SKM-1 (cell line): ENCODE measurements around the gene FBXO41.

Source experiments
- DNase-seq: peaks from one replicate; lab custom pipeline; 2025; ENCODE audit not compliant: unreplicated experiment; lab: John Stamatoyannopoulos, UW

Gene FBXO41

DNA sequence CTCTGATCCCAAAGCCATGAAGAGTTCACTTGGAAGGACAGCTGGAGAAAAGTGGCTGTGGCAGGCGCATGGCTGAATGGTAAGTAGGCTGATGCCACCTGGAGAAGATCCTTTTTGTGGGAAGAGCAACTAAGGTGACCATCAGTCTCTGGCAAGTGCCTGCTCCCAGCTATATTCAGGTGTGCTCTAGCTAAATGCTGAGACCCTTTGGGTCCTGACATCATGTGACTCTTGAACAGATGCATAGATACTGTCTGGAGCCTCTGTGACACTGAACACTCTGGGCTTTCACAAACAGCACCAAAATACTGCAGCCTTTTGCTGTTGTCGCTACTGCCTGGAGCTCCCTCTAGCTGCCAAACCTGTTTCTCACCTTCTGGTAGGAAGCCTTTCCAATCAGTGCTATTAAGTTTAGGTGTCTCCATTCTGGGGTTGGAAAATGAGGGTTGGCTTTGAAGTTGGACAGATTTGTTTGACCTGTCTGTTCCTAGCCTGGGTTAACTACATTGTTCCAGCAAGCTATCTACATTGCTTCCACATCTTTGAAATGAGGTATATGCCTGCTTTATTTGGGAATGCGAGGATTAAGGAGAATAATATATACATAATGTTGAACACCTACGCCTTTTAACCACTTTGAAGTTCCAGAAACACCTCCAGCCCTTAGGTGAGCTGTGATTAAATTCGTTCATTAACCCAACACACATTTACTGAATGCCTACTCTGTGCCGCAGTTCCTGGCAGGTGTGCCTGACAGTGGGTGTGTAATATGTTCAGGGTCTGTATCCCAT lies 6.0 kb upstream of the FBXO41 start:
- peak; percentile 55 for DNase-seq

DNA sequence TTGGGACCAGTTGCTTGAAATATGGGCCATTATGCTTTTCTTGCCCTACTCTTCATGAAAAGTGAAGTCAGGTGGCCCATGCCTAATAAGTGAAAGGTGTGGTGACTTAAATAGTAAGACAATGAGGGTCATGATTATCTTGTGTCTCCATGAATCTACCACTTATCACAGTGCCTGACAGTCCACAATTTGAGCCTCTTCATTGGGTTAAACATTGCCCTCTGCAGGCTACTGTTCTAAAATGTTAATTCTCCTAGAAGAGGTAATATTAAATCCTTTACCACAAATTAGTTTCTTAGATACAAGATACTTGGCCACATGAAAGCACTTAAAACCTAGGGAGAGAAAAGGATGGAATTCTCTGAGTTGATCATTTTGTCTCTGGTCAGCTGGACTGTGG lies 5.0 kb upstream of the FBXO41 start:
- DNase-seq: no peak

DNA sequence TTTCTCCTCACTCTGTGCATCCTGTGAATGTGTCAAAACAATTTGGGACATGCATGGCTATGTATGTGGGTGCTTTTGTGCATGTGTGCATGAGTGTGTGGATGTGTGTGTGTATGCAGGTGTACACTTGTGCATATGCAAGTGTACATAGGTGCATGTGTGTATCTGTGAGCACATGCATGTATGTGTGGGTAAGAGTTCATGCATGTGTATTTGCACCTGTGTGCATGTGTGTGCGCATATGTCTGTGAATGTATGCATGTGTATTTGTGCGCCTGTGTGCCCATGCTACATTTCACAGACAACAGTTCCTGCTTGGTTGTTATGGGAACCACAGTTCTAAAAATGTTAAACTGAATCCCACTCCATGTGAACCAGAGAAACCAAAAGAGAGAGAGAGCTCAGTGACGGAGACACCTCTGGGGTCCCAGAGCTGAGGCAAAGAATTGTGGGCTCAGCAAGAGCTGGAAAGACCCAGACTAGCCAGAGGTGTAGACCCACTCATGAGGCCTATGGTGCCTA lies 1.9 kb upstream of the FBXO41 start:
- DNase-seq: no peak

DNA sequence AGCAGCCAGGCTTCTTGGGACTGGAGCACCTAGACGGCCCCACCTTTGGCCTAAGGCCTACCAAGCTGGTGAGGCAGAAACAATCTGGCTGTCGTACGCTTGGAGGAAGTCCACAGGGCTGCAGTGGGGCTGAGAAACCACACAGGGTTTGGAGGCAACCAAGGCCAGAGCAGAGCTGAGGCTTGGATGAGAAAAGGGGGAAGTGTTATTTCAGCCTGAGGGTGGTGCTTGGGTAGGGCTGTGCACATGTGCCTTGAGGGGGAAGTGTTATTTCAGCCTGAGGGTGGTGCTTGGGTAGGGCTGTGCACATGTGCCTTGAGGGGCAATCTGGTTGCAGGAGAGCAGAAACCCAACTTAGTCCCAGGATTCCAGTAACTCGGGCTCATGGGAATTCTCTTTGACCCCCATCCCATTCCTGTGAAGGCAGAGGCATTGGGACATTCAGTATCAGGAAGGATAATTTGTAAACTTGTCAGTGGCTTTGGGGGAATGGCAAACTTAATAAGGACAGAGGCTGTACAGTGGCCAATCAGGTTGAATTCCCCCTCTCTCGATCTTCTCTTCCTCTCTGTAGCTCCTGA lies 971 bp upstream of the FBXO41 start:
- DNase-seq: peak; percentile 86

DNA sequence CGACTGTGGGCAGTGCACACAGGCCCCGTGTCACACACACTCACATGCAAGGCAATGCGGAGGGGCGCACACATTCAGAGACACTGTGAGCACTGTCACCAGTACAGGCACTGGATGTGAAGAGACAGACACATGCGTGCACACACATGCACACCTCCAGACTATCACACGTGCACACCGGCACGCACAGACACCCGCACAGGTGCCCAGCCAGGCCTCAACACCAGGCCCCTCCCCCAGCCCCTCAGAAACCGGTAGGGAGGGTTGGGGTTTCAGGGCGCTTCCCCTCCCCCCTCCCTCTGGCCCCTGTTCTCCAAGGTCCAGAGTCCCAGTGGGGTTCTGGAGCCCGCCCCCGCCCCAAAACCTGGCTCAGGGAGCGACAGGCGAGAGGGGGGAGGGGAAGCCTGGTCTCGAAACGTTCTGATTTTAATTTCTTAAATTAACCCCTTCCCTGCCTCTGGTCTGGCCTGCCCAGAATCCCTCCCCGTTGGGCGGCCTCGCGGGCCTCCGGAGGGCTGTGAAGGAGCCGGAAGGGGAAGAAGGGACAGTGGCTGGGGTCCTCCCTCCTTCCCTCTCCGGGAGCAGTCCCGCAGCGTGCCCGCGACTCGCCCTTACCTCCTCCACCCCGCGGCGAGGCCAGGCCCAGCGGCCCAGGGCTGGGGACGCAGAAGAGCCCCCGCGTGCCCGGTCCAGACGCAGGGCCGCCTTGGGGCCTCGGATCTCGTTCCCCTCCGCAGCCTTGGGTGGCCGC lies 558 bp downstream of the FBXO41 start:
- no peak for DNase-seq

DNA sequence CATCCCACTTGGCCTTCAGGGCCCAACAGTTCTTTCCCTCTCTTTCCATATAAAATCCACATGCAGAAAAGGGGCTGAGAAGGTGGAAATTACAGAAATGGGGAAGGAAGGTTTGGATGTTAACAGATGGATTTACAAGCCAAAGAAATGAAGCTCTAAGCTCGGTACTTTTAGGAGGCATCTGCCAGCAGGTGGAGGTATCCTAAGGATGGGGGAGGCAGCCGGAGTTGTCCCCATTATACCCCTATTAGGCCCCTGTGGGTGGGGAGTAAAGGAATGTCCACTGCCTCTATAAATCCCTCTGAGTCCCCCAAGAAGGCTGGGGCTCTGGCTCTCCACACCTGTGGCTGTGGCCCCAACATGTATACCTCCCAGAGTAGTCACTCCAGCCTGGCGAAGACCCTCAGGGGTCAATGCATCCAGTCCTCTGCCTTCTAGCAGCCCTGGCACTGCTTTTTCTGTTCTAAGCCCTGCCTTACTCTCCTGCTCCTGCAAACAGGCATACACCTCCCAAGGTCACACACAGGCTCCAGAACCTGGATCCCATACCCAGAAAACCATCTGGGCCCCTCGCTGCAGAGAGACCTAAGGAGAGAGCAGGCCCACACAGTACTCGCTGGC lies 1.2 kb downstream of the FBXO41 start:
- no peak for DNase-seq

DNA sequence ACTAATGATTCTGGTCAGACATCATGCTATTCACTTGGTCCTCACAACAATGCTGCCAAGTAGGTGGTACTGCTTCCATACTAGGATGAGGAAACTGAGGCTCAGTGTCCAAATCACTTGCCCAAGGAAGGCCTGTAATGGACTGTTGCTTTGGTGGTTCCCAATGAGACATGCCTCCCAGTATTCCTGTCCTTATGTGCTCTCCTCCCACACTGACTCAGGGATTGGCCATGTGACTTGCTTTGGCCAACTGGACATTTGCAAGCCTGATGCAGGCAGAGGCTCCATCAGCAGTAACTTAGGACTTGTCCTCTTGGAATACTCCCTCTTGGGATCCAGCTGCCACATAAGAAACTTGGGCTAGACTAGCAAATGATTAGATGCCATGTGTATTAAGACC lies 3.0 kb downstream of the FBXO41 start:
- no peak for DNase-seq

DNA sequence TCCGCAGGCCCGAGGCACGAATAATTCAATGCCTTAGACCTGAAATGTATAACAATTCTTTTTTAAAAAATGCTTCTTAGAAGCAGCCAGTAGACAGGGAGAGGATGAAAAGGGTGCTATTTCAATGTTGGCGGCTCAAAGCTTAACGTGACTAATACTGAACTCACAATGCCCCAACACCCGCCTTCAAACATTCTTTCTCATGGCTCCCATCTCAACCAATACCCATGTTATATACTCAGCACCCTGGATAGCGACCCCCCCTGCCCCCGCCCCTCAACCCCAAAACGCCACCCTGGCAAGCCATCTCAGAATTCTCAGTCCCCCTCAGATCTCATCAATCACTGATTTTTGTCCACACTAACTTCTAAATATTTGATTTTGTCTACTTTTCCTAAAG lies 4.4 kb downstream of the FBXO41 start:
- no peak for DNase-seq

DNA sequence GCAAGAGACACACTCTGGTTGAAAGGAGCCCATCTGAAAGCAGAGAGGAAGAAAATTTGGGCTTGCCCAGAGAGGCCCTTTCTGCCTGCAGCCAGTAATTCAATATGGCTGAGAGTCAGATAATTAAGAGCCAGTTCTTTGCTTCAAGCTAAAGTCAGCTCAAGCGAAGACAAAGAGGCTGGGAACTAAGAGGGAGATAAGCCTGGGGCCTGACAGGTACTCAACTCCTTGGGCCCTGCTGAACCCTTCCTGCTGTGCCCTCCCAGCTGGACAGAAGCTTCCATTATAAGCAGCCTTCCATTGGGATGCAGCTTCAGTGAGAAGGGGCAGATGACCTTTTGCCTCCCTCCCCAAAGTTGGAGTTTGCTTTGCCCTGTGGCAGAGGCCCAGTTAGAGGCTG lies 12.0 kb downstream of the FBXO41 start:
- no peak for DNase-seq

DNA sequence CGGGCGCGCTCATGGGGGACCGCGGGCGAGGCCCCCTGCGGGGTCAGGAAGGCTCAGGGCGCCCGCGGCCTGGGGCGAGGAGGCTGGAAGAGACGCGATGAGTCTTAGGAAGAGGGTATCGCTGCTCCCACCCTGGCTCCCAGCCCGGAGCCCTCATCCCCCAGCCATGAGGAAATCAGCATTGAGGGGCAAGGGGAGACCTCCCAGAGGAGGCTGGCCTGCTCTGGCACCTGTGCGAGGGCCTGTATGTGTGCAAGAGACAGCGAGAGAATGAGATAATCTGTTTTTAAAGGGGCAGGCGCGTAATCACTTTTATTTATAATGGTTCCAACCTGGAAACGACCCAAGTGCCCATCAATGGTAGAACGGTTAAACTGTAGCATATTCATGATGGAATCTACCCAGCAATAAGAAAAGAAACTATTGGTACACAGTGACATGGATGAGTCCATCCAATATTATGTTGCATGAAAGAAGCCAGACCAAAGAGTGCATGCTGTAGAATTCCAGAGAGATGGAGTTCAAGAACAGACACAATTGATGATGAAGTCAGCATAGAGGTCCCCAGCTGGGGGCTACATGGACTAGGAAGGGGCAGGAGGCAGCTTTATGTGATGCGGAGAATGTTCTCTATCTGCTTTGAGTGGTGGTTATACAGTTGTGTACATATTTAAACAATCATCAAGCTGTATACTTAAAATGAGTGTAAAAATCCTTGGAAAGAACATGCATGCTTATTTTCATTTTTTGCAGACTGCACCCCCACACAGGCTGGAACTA lies 14.4 kb downstream of the FBXO41 start:
- DNase-seq: no peak

DNA sequence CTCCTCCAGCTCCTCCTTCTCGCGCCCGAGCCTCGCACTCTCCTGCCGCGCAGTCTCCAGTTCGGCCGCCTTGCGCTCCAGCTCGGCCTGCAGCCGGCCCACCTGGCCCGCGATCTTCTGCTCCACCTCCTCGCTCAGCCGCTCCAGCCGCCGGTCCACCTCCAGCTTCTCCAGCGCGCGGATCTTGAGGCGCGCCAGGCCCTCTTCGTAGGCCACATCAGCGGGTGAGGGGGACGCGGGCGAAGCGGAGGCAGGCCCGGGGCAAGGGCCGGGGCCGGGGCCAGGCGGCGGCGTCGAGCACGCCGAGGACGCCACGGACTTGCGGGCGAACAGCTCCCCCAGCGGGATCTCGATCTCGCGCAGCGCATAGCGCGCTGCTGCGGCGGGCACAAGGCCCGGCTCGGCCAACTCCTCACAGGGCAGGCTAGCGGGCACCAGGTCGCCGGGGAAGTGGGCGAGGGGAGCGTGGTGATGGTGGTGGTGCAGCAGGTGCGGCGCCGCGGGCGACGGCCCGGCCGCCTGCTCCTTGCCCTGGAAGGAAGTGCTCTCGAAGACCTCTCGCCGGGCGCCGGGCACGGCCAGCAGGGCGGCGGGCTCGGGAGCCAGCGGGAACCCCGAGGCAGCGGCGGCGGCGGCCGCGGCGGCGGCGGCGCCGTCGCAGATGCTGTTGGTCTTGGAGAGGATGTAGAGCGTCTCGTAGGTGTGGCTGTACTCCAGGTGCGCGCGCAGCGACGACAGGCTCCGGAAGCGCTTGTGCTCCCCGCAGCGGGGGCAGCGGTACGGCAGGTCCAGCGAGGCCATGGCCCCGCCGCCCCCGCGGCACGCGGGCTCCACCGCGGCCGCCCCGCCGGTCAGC lies 15.2 kb downstream of the FBXO41 start:
- no peak for DNase-seq

DNA sequence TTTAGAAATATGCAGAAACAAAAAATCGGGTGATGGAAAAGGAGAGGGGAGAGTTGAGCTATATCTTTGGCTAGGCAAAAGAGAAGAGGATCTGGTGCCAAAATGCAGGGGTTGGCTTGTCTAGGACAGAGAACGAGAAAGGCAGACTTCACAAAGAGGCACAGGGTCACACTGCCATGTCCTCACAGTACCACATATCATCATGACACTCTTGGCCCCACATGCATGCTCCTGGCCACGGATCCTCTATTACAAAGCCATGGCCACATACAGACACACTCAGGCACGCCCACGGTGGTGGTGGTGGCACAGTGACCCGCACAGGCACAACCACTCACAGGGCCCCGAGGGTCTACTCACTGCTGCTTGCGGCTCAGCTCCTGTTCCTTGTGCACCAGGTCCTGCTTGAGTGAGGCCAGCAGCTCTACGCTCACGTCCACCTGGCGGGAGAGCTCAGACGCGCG lies 15.9 kb downstream of the FBXO41 start:
- DNase-seq: no peak

DNA sequence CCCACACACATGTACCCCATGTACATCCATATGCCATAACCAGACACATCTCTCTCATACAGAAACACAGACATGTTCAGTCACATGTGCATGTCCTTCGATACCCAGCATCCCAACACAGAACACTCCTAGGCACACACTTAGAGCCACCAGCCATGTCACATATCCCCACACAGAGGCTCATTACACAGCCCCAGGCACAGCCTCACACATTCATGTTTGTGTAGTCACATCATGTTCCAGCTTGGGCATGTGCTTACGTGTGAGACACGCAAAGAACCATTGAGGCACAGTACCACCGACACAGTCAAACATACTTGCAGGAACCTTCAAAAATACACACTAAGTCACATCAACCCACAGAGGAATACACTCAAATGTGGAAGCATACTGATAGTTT lies 17.3 kb downstream of the FBXO41 start:
- no peak for DNase-seq

DNA sequence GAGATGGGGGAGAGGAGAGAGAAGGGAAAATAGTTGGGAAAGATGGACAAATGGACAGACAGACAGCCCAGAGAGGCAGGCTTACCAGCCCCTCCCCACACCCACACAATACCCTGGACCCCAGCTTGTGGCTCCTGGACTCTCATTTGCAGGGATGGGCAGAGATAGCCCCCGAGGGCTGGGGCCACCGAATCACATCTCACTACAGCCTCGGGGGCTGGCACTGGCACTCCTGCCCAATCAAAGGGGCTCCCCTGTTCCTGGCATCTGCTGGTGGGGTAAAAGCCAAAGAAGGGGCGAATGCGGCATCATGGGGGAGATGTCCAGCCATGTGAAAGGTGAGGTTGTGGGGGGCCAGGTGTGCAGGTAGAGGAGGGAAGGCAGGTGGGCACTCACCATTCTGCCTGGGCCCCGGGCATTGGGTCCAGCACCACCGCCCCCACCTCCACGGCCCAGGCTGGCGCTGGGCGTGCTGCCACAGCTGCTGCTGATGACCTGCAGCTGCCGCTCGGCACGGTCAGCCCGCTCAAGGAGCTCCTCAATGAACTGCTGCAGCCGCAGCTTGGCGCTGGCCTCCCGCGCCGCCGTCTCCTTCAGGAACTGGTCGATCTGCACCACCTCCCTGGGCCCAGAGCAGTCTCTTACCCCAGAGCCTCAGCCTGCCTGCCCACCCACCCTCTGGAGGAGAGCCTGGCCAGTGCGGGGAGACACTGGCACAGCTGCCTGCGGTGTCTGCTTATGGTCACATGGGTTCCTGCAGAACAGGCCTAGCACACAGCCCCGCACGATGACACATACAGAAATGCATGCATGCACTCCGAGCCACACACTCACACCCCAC lies 18.0 kb downstream of the FBXO41 start:
- no peak for DNase-seq

DNA sequence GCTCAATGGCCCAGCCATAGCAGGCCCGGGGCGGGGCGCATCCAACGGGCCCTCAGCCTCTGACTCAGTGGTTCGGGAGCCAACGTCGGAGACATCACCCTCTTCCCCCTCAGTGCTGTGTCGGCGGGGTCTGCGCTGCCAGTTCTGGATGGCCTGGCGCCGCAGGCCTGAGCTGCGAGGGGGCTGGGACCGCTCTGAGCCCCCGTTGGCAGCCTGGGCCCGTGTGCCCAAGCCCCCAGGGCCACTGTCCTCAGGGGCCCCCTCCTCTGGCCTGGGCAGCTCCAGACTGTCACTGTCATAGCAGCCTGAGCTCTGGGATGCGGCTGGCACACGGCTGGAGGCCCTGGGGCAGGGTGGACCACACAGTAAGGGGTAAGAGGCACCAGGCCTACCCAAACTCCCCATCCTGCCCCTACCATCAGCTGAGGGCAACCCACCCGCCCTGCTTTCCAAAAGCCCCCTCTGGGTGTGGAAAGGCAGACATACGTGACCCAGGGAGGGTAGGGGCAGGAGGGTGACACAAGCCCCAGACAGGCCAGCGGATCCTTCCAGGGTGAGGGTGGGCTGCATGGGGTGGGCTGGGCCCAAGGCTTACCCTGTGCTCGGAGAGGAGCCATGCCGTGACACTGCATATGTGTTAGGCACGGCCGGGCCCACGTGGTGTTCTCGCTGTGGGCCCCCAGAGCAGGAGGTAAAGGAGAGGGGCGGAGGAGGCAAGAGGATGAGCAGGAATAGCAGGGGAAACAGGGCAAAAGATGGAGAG lies 18.8 kb downstream of the FBXO41 start:
- DNase-seq: no peak

DNA sequence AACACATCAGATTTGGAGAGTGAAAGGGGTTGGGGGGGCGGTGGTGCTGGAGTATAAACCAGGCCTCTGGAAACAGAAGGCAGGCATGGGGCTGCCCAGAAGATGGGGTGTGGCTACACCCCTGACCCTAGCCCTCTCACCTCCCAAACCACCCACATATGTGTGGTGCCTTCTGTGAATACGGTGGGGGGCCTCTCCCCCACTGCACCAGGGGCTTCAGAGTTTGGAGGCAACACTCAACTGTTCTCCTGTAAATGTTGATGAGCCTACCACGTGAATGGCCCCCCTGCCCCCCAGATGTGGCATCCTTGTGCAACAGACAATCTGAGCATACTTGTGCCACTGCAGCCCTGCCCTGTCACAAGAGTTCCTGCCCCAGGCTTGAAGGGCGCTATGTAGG lies 19.5 kb downstream of the FBXO41 start:
- DNase-seq: no peak

DNA sequence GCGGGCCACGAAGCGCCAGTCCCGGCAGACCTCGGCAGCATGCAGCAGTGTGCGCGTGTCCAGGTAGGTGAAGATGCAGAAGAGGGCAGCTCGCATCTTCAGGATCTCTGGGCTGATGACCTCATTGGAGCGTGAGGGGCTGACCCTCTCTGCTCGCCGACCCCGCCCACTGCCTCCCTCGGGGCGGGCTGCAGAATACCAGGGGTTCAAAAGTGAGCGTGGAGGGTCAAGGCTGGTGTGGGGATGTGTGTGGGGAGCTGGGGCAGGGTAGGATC lies 20.0 kb downstream of the FBXO41 start:
- no peak for DNase-seq

DNA sequence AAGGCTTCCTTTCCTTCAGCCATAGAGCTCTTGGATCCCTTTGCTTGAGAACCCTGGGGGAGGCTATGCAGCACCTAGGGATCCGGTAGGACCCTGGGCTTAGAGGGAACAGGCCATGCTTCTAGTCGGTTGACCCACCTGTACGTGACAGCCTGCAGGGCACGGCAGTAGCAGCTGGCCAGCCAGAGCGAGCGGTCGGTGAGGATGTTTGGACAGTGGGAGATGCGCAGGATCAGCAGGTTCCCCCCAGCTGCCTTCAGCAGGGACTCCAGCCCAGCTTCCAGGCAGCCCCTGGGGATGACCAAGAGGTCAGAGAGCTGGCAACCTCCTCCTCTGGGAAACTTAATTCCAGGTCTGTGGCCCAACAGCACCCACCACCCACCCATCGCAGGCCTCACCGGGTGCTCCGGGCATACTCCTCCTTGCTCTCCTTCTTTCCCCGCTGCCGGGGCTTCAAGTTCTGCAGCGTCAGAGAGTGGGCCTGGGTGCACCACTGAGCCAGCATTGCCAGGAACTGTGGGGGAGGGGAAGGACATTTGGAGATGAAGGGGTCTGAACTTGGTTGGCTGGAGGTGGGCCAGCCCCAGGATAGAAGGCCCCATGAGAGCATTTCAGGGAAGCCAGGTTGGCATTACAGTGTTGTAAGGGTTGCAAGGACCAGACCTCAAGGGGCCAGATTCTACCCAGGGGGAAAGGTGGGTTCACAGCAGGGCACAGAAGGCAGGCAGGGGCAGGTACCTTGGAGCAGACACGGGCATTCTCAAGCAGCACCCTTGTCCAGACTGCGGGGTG lies 20.5 kb downstream of the FBXO41 start:
- DNase-seq: no peak
